A673 (cell line): ENCODE results near the gene ACOT13. TPM values are rescaled to one million over a fixed set of nuclear protein-coding genes. Genes with fewer than 3 reads are reported as not detected.
A peak's percentile ranks its signal among the peaks of the same experiment; 100 is the strongest.
"Not testable (repeated sequence)": the region's sequence is repeated elsewhere in the genome, so short reads cannot be mapped to it uniquely, and the experiment has no call there.

ENCODE experiments used
- BruUV-seq: library from RNA; stranded (reverse); fragments of 400-500 nt; replicated peaks from 2 replicates; lab custom pipeline; 2021; lab: Mats Ljungman, UMichigan
- CTCF ChIA-PET: fragments of 300-600 bp; sonication (Branson Sonifier 250); formaldehyde crosslinking; loops from one replicate; lab custom pipeline; 2022; ENCODE audit warnings: antibody characterized with exemption; lab: Charles Lee
- POLR2A ChIA-PET: fragments of 300-600 bp; sonication (Branson Sonifier 250); formaldehyde crosslinking; loops from one replicate; lab custom pipeline; 2022; ENCODE audit warnings: antibody characterized with exemption; ENCODE audit not compliant: low non-redundant PET; lab: Charles Lee
- DNase-seq: peaks from one replicate; pipeline ENCODE4 v3.0.0-alpha.2; 2015; ENCODE audit warnings: low spot score
- H3K27ac ChIP-seq: fragments of 200-600 bp; sonication (generic); 2 replicates; pipeline ENCODE4 v1.5.1; 2016; ENCODE audit warnings: mixed run types, low read depth, mild to moderate bottlenecking, mixed read lengths, antibody characterized with exemption, low read length; ENCODE audit not compliant: poor library complexity, severe bottlenecking
- H3K27me3 ChIP-seq: fragments of 200-600 bp; sonication (generic); replicated peaks from 2 replicates; pipeline ENCODE4 v1.6.1; 2017; ENCODE audit warnings: mixed run types, low read depth, mild to moderate bottlenecking, mixed read lengths, antibody characterized with exemption, low read length; ENCODE audit not compliant: insufficient read depth, poor library complexity
- H3K36me3 ChIP-seq: fragments of 200-600 bp; sonication (generic); 2 replicates; pipeline ENCODE4 v1.6.1; 2016; ENCODE audit warnings: mixed run types, mild to moderate bottlenecking, mixed read lengths, antibody characterized with exemption, low read length; ENCODE audit not compliant: insufficient read depth, poor library complexity, severe bottlenecking
- H3K4me1 ChIP-seq: fragments of 200-600 bp; sonication (generic); 2 replicates; pipeline ENCODE4 v1.6.1; 2017; ENCODE audit warnings: mixed run types, mild to moderate bottlenecking, mixed read lengths, antibody characterized with exemption, low read length; ENCODE audit not compliant: insufficient read depth, poor library complexity, severe bottlenecking
- H3K4me3 ChIP-seq: fragments of 200-600 bp; sonication (generic); 2 replicates; pipeline ENCODE4 v1.5.1; 2016; ENCODE audit warnings: low read depth, mixed run types, mild to moderate bottlenecking, mixed read lengths, low read length; ENCODE audit not compliant: poor library complexity, severe bottlenecking
- H3K9me3 ChIP-seq: fragments of 200-600 bp; sonication (generic); 2 replicates; pipeline ENCODE4 v1.6.1; 2016; ENCODE audit warnings: mixed run types, low read depth, mild to moderate bottlenecking, mixed read lengths, antibody characterized with exemption, low read length; ENCODE audit not compliant: poor library complexity, severe bottlenecking
- EZH2 ChIP-seq: fragments of 200-600 bp; sonication (generic); IDR thresholded peaks from 2 replicates; pipeline ENCODE4 v1.6.1; 2017; ENCODE audit warnings: borderline replicate concordance, low read depth, mild to moderate bottlenecking, mixed read lengths, antibody characterized with exemption, low read length; ENCODE audit not compliant: poor library complexity, severe bottlenecking
- intact Hi-C: fragments of 100-400 bp; cut with micrococcal nuclease; formaldehyde crosslinking; loops from one replicate; pipeline ENCODE4 v1.10.0; 2022; ENCODE audit not compliant: unreplicated experiment
- total RNA-seq: library from RNA; stranded (reverse); gene quantifications from 2 replicates; pipeline ENCODE4 v1.2.3, GENCODE V29; 2021
- TF ChIP-seq, protein P1 (sequence below): fragments of 300-800, 200-600 bp; sonication (generic); conservative IDR thresholded peaks from 2 replicates; pipeline ENCODE4 v1.5.1; 2017; ENCODE audit warnings: low read depth, mild to moderate bottlenecking, antibody characterized with exemption, low read length, moderate library complexity, mixed read lengths

Gene ACOT13
- total RNA-seq, 1 experiment from 2014 or later = 31.2 TPM

DNA sequence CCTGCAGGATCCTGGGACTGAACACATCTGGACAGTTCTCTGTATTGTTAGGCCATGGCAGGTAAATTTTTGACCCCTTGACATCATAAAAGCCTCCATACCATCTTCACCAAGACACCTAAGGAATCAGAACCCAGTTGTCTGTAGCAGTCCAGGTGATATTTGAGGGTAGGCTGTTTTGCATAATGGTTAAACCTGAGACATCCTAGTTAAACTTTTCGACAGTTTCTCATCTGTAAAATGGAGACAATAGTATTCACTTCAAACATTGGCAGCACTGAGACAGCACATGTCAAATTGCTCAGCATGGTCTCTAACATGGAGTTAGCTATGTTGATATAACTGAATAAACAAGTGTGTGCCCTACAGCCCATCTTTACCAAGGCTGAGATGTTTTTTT, 27.3 kb downstream of the ACOT13 start:
- TF ChIP-seq, protein P1, sequence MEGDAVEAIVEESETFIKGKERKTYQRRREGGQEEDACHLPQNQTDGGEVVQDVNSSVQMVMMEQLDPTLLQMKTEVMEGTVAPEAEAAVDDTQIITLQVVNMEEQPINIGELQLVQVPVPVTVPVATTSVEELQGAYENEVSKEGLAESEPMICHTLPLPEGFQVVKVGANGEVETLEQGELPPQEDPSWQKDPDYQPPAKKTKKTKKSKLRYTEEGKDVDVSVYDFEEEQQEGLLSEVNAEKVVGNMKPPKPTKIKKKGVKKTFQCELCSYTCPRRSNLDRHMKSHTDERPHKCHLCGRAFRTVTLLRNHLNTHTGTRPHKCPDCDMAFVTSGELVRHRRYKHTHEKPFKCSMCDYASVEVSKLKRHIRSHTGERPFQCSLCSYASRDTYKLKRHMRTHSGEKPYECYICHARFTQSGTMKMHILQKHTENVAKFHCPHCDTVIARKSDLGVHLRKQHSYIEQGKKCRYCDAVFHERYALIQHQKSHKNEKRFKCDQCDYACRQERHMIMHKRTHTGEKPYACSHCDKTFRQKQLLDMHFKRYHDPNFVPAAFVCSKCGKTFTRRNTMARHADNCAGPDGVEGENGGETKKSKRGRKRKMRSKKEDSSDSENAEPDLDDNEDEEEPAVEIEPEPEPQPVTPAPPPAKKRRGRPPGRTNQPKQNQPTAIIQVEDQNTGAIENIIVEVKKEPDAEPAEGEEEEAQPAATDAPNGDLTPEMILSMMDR = no peak
- no peak for TF ChIP-seq EZH2
- H3K4me3 ChIP-seq = no peak overlapping the region
- H3K27ac ChIP-seq = no peak overlapping the region
- POLR2A ChIA-PET = no interaction called here
- intact Hi-C loops = loop anchor here (2.0 to 10.0 kb wide), 2 partner anchors 169 to 629 kb away; no protein-coding TSS in a partner anchor
- CTCF ChIA-PET = interaction anchor here (1.4 kb wide), 1 partner anchor 110 kb away, joined by 6 read pairs; no protein-coding TSS in a partner anchor
- no peaks in the 10 kb centered on the region for H3K9me3 ChIP-seq
- no peaks in the 10 kb centered on the region for H3K27me3 ChIP-seq
- DNase-seq = no peak
- H3K36me3 ChIP-seq = no peaks in the 10 kb centered on the region
- H3K4me1 ChIP-seq = no peaks in the 10 kb centered on the region
- no TSS peak for BruUV-seq

DNA sequence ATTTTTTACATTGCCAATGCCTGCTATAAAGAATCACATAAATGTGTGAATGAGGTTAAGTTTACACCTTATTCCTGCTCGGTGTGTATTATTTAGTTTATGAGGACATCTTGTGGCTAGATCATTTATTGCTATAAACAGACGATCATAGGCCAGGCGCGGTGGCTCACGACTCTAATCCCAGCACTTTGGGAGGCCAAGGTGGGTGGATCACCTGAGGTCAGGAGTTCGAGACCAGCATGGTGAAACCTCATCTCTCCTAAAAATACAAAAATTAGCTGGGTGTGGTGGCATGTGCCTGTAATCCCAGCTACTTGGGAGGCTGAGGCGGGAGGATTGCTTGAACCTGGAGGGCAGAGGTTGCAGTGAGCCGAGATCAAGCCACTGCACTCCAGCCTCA, 28.8 kb downstream of the ACOT13 start:
- POLR2A ChIA-PET, H3K27ac ChIP-seq, H3K9me3 ChIP-seq, H3K4me1 ChIP-seq, H3K4me3 ChIP-seq, H3K27me3 ChIP-seq, H3K36me3 ChIP-seq, BruUV-seq: not testable (repeated sequence)
- peak; percentile 54 for DNase-seq
- CTCF ChIA-PET = interaction anchor here (1.4 kb wide), 1 partner anchor 112 kb away, joined by 6 read pairs; no protein-coding TSS in a partner anchor
- TF ChIP-seq, protein P1 = peak; percentile 53
- intact Hi-C loops = loop anchor here (1.0 to 10.0 kb wide), 4 partner anchors 114 to 631 kb away; no protein-coding TSS in a partner anchor

DNA sequence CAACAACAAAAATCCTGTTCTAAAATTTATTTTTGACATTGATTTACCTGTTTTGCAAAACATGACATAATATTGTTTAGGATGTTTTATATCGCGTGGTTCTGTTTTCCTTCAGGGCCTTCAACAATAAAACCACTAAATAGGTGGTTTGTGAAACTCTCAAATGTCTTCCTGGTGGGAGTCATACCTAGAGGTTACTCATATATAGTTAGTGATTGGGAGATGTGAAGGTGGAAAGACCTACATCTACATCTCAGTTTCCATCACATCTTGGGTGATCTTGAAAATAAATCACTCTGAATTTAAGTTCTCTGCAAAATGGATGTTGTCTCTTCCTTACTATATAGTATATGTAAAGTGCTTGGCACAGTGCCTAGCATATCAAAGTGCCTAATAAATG, 29.2 kb downstream of the ACOT13 start:
- Histone ChIP-seq H3K36me3 (no peaks in the 10 kb centered on the region), H3K4me3 (no peak overlapping the region), H3K27ac (no peak overlapping the region), H3K4me1 (no peaks in the 10 kb centered on the region), H3K27me3 (no peaks in the 10 kb centered on the region), H3K9me3 (no peaks in the 10 kb centered on the region)
- BruUV-seq = no TSS peak
- no peak for TF ChIP-seq EZH2
- TF ChIP-seq, protein P1 = no peak
- ChIA-PET CTCF (no interaction called here), POLR2A (no interaction called here)
- no peak for DNase-seq
- intact Hi-C loops = loop anchor here (5.0 to 10.0 kb wide), 2 partner anchors 264 to 631 kb away; no protein-coding TSS in a partner anchor
